Uterus (tissue), 4 donors: ENCODE measurements around the gene MBD5. TPM values are rescaled to one million over a fixed set of nuclear protein-coding genes. Genes with fewer than 3 reads are reported as not detected.

ENCODE experiments used
- DNase-seq, 2 donors: peaks; one replicate each; pipeline ENCODE4 v3.0.0-alpha.2; 2019 to 2020
- H3K27ac ChIP-seq, 2 donors: fragments of 200-600 bp; sonication (generic); 1 replicate in 1 of 2; 2 replicates in 1 of 2; pipeline ENCODE4 v1.5.1; 2016 to 2018
- H3K27me3 ChIP-seq, 2 donors: fragments of 200-600 bp; sonication (generic); one replicate each; pipeline ENCODE4 v1.5.1; 2018 to 2019; ENCODE audit warnings: control low read depth in 1 of 2
- H3K36me3 ChIP-seq, 2 donors: fragments of 200-600 bp; sonication (generic); one replicate each; pipeline ENCODE4 v1.5.1; 2019; ENCODE audit warnings: control low read depth in 1 of 2
- H3K4me1 ChIP-seq, 2 donors: fragments of 200-600 bp; sonication (generic); one replicate each; pipeline ENCODE4 v1.5.1; 2018 to 2019; ENCODE audit warnings: control low read depth in 1 of 2
- H3K4me3 ChIP-seq, 2 donors: fragments of 200-600 bp; sonication (generic); 1 replicate in 1 of 2; 2 replicates in 1 of 2; pipeline ENCODE4 v1.5.1; 2018 to 2019; ENCODE audit warnings: mild to moderate bottlenecking in 1 of 2
- H3K9me3 ChIP-seq, 2 donors: fragments of 200-600 bp; sonication (generic); one replicate each; pipeline ENCODE4 v1.5.1; 2019; ENCODE audit warnings: control low read depth in 1 of 2
- CTCF ChIP-seq, 4 experiments: fragments of 200-600 bp in 2 of 4; fragments of 450-650 bp in 2 of 4; sonication (generic) in 2 of 4; IDR thresholded peaks; one replicate each; pipeline ENCODE4 v1.5.1; 2016 to 2019; ENCODE audit warnings: antibody characterized with exemption in 4 of 4, mild to moderate bottlenecking in 2 of 4, moderate library complexity in 1 of 4
- POLR2A ChIP-seq, 2 donors: fragments of 450-650 bp; IDR thresholded peaks; one replicate each; pipeline ENCODE4 v1.6.1; 2016; ENCODE audit warnings: antibody characterized with exemption in 2 of 2, mild to moderate bottlenecking in 1 of 2, moderate library complexity in 1 of 2
- intact Hi-C: fragments of 100-400 bp; cut with DNase I; formaldehyde crosslinking; loops from one replicate; pipeline ENCODE4 v1.15.1; 2023; ENCODE audit warnings: low total_unique reads
- total RNA-seq, 4 donors: library from RNA; depleted of rRNA in 3 of 4; stranded (reverse); fragments of >200 nt in 3 of 4; gene quantifications; one replicate each; pipeline versions ENCODE4 v1.1.0 to v1.2.4, GENCODE V29; 2014 to 2023
- donor health status: DM: yes; HTN: yes; CAD: no.

The MBD5 gene
- total RNA-seq, result 10 to 100 TPM; 17.4 to 77.9 (median 51.5) TPM

- Histone ChIP-seq H3K4me1 (peaks cover 0 to 15% of the 10 kb centered on the region in 2 donors), H3K4me3 (peak within 1 kb of the TSS; percentile 80 to 98), H3K27me3 (no peaks in the 10 kb centered on the region), H3K27ac (peak within 1 kb of the TSS; percentile 97), H3K36me3 (no peaks in the 10 kb centered on the region), H3K9me3 (no peaks in the 10 kb centered on the region)
- intact Hi-C loops, result no loop called here
- peak in 1 of 2 donors; percentile 37 for DNase-seq
- no peak for TF ChIP-seq CTCF (IDR thresholded peaks at IDR 0.05)
- no peak for TF ChIP-seq POLR2A (IDR thresholded peaks at IDR 0.05)
Measured at GRCh38 chr2:148021059-148021861, at the start of gene MBD5. Gene MBD5, plus strand, starts transcription at chr2:148021091.

GRCh38 chr2:147976102-147976501, 44.8 kb upstream of the MBD5 start:
- no peak overlapping the region for H3K4me3 ChIP-seq
- H3K27ac ChIP-seq, result no peak overlapping the region

GRCh38 chr2:147977679-147978078, 43.2 kb upstream of the MBD5 start:
- no peak overlapping the region for H3K4me3 ChIP-seq
- H3K36me3 ChIP-seq, result no peaks in the 10 kb centered on the region
- DNase-seq, result no peak
- no peak overlapping the region for H3K27ac ChIP-seq
- no peaks in the 10 kb centered on the region for H3K9me3 ChIP-seq
- no peaks in the 10 kb centered on the region for H3K27me3 ChIP-seq
- TF ChIP-seq POLR2A (IDR thresholded peaks at IDR 0.05) (no peak), CTCF (IDR thresholded peaks at IDR 0.05) (no peak)
- no peaks in the 10 kb centered on the region for H3K4me1 ChIP-seq
- intact Hi-C loops, result no loop called here

More at GRCh38 chr2:147976102-147976501, 44.8 kb upstream of the MBD5 start:
- Histone ChIP-seq H3K36me3 (no peaks in the 10 kb centered on the region), H3K27me3 (no peaks in the 10 kb centered on the region), H3K9me3 (no peaks in the 10 kb centered on the region), H3K4me1 (no peaks in the 10 kb centered on the region)
- intact Hi-C loops, result no loop called here
- TF ChIP-seq POLR2A (IDR thresholded peaks at IDR 0.05) (no peak), CTCF (IDR thresholded peaks at IDR 0.05) (no peak)
- no peak for DNase-seq

GRCh38 chr2:147980940-147981528, 39.9 kb upstream of the MBD5 start:
- H3K9me3 ChIP-seq, result no peaks in the 10 kb centered on the region
- H3K27me3 ChIP-seq, result no peaks in the 10 kb centered on the region
- no peak for DNase-seq
- TF ChIP-seq CTCF (IDR thresholded peaks at IDR 0.05) (no peak), POLR2A (IDR thresholded peaks at IDR 0.05) (no peak)
- no peak overlapping the region for H3K27ac ChIP-seq
- H3K36me3 ChIP-seq, result no peaks in the 10 kb centered on the region
- intact Hi-C loops, result no loop called here
- H3K4me1 ChIP-seq, result no peaks in the 10 kb centered on the region
- no peak overlapping the region for H3K4me3 ChIP-seq

GRCh38 chr2:147989102-147989501, 31.8 kb upstream of the MBD5 start:
- Histone ChIP-seq H3K4me1 (no peaks in the 10 kb centered on the region), H3K4me3 (no peak overlapping the region), H3K27me3 (no peaks in the 10 kb centered on the region), H3K27ac (no peak overlapping the region), H3K9me3 (no peaks in the 10 kb centered on the region), H3K36me3 (no peaks in the 10 kb centered on the region)
- DNase-seq, result no peak
- no peak for TF ChIP-seq CTCF (IDR thresholded peaks at IDR 0.05)
- intact Hi-C loops, result no loop called here
